ENCODE data around the gene RPS15. TPM values are rescaled to one million over a fixed set of nuclear protein-coding genes. Genes with fewer than 3 reads are reported as not detected.

Gene RPS15
- total and polyA plus RNA-seq, 2 of the 13 experiments (the other 11 are each of a cell fraction or from before 2014, with no cell fraction given) = 695 to 1,411 TPM

DNA sequence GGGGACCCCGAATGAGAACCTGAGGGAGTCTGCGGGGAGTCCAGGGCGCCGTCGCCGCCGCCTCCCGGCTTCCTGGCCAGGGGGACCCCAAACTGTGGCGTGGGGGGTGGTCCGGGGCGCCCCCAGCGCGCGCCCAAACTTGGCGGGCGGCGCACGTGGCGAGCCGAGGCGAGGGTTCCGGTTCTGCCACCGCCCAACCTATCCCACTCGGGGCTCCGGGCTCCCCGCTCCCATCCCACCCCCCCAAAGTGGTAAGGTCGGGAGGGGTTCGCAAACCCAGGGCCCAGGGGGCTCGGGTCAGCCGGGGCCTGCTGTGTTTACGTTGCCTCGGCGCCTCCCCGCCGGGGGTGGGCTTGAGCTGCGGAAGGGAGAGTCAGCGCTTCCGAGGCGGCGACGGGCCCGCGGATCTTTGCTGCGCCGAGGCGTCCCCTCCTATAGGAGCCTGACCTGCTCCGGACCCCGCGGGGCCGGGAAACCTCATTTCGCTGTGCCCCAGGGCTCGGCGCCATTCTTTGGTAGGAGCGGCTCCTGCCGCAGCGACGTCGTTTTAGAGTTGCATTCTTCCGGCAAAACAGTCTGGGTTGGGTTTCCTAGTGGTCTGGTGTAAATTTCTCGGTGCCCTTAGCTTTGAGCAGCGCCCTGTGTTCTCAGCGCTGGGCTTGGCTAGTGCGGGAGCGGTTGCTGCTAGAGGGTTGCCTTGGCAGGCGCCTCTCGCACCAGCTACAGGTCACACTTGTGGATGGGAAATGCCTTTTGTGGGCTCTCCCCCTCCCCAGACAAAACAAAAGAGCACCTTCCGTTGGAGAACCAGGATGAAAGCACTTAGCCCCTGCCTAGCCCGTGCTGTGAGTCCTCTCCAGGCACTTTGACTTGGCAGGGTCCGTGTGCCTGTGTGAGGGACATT is 29.6 kb upstream of the RPS15 start (continued):
- TF ChIP-seq, protein P1, sequence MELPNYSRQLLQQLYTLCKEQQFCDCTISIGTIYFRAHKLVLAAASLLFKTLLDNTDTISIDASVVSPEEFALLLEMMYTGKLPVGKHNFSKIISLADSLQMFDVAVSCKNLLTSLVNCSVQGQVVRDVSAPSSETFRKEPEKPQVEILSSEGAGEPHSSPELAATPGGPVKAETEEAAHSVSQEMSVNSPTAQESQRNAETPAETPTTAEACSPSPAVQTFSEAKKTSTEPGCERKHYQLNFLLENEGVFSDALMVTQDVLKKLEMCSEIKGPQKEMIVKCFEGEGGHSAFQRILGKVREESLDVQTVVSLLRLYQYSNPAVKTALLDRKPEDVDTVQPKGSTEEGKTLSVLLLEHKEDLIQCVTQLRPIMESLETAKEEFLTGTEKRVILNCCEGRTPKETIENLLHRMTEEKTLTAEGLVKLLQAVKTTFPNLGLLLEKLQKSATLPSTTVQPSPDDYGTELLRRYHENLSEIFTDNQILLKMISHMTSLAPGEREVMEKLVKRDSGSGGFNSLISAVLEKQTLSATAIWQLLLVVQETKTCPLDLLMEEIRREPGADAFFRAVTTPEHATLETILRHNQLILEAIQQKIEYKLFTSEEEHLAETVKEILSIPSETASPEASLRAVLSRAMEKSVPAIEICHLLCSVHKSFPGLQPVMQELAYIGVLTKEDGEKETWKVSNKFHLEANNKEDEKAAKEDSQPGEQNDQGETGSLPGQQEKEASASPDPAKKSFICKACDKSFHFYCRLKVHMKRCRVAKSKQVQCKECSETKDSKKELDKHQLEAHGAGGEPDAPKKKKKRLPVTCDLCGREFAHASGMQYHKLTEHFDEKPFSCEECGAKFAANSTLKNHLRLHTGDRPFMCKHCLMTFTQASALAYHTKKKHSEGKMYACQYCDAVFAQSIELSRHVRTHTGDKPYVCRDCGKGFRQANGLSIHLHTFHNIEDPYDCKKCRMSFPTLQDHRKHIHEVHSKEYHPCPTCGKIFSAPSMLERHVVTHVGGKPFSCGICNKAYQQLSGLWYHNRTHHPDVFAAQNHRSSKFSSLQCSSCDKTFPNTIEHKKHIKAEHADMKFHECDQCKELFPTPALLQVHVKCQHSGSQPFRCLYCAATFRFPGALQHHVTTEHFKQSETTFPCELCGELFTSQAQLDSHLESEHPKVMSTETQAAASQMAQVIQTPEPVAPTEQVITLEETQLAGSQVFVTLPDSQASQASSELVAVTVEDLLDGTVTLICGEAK (IDR thresholded peaks at IDR 0.05) = no peak
- TF ChIP-seq, protein P1 (CRISPR knock-in tag; IDR thresholded peaks at IDR 0.05) = no peak
- TF ChIP-seq, protein P2, sequence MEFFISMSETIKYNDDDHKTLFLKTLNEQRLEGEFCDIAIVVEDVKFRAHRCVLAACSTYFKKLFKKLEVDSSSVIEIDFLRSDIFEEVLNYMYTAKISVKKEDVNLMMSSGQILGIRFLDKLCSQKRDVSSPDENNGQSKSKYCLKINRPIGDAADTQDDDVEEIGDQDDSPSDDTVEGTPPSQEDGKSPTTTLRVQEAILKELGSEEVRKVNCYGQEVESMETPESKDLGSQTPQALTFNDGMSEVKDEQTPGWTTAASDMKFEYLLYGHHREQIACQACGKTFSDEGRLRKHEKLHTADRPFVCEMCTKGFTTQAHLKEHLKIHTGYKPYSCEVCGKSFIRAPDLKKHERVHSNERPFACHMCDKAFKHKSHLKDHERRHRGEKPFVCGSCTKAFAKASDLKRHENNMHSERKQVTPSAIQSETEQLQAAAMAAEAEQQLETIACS (CRISPR knock-in tag; IDR thresholded peaks at IDR 0.05) = peak; percentile 53; the same call in 1 of the 2 replicates
- peak; percentile 48; the same call in 1 of the 2 replicates for TF ChIP-seq DMAP1 (CRISPR knock-in tag; IDR thresholded peaks at IDR 0.05)
- TF ChIP-seq, protein P3, sequence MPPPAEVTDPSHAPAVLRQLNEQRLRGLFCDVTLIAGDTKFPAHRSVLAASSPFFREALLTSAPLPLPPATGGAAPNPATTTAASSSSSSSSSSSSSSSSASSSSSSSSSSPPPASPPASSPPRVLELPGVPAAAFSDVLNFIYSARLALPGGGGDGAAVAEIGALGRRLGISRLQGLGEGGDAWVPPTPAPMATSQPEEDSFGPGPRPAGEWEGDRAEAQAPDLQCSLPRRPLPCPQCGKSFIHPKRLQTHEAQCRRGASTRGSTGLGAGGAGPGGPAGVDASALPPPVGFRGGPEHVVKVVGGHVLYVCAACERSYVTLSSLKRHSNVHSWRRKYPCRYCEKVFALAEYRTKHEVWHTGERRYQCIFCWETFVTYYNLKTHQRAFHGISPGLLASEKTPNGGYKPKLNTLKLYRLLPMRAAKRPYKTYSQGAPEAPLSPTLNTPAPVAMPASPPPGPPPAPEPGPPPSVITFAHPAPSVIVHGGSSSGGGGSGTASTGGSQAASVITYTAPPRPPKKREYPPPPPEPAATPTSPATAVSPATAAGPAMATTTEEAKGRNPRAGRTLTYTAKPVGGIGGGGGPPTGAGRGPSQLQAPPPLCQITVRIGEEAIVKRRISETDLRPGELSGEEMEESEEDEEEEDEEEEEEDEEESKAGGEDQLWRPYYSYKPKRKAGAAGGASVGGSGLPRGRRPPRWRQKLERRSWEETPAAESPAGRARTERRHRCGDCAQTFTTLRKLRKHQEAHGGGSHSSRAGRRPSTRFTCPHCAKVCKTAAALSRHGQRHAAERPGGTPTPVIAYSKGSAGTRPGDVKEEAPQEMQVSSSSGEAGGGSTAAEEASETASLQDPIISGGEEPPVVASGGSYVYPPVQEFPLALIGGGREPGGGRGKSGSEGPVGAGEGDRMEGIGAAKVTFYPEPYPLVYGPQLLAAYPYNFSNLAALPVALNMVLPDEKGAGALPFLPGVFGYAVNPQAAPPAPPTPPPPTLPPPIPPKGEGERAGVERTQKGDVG (CRISPR knock-in tag; IDR thresholded peaks at IDR 0.05; ENCODE audit: borderline replicate concordance) = no peak
- no peak for TF ChIP-seq SNAPC2 (CRISPR knock-in tag; IDR thresholded peaks at IDR 0.05)
- TF ChIP-seq SYNCRIP (IDR thresholded peaks at IDR 0.05; ENCODE audit: insufficient read depth, low read depth, low read length) = no peak
- TF ChIP-seq IRX3 (CRISPR knock-in tag; IDR thresholded peaks at IDR 0.05; ENCODE audit: borderline replicate concordance, low read depth) = no peak
- no peak for TF ChIP-seq PAX8 (CRISPR knock-in tag; IDR thresholded peaks at IDR 0.05; ENCODE audit: borderline replicate concordance)
- TF ChIP-seq, protein P4, sequence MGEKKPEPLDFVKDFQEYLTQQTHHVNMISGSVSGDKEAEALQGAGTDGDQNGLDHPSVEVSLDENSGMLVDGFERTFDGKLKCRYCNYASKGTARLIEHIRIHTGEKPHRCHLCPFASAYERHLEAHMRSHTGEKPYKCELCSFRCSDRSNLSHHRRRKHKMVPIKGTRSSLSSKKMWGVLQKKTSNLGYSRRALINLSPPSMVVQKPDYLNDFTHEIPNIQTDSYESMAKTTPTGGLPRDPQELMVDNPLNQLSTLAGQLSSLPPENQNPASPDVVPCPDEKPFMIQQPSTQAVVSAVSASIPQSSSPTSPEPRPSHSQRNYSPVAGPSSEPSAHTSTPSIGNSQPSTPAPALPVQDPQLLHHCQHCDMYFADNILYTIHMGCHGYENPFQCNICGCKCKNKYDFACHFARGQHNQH (CRISPR knock-in tag; IDR thresholded peaks at IDR 0.05) = 0 out of 2 replicates have a peak, but pooled peaks have one; percentile 37
- TF ChIP-seq, protein P5, sequence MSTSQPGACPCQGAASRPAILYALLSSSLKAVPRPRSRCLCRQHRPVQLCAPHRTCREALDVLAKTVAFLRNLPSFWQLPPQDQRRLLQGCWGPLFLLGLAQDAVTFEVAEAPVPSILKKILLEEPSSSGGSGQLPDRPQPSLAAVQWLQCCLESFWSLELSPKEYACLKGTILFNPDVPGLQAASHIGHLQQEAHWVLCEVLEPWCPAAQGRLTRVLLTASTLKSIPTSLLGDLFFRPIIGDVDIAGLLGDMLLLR (CRISPR knock-in tag; IDR thresholded peaks at IDR 0.05) = no peak
- TF ChIP-seq GATAD1 (CRISPR knock-in tag; IDR thresholded peaks at IDR 0.05) = no peak
